ENCODE measurements around the gene CLASP1. TPM values are rescaled to one million over a fixed set of nuclear protein-coding genes. Genes with fewer than 3 reads are reported as not detected.

Gene CLASP1
- total RNA-seq, 2 experiments from 2014 or later = 33.8 to 72.4 TPM

GRCh38 chr2:121689356-121689755, 40.1 kb upstream of the CLASP1 start:
- intact Hi-C loops (cut with micrococcal nuclease; ENCODE audit: unreplicated experiment) = no loop called here
- H2AFZ ChIP-seq (ENCODE audit: low read length) = no peak overlapping the region
- TF ChIP-seq CTCF (conservative IDR thresholded peaks at IDR 0.05; ENCODE audit: low read length) = peak; percentile 34; the same call in 1 of the 2 replicates
- no peak for TF ChIP-seq EZH2phosphoT487 (IDR thresholded peaks at IDR 0.05; ENCODE audit: borderline replicate concordance, low read depth, low read length)
- no peak for DNase-seq (ENCODE audit: low spot score)
- CTCF ChIA-PET (ENCODE audit: unreplicated experiment) = no interaction called here
- no peak overlapping the region for H3K4me3 ChIP-seq (ENCODE audit: low read depth, low read length, poor library complexity, severe bottlenecking)
- no peak overlapping the region for H3K4me2 ChIP-seq (ENCODE audit: low read length)
- POLR2A ChIA-PET = interaction anchor here (0.6 to 1.2 kb wide), 3 partner anchors 18 to 258 kb away, joined by 3 read pairs; no protein-coding TSS in a partner anchor
- no peaks in the 10 kb centered on the region for H3K9me3 ChIP-seq (ENCODE audit: low read length)
- no peaks in the 10 kb centered on the region for H4K20me1 ChIP-seq (ENCODE audit: insufficient read depth, low read length)
- no TSS peak for BruUV-seq (replicated peaks)
- no peaks in the 10 kb centered on the region for H3K9me2 ChIP-seq (ENCODE audit: insufficient read depth, low read length)
- no peak overlapping the region for H3K27ac ChIP-seq (ENCODE audit: low read depth, low read length, poor library complexity, severe bottlenecking)
- H3K79me2 ChIP-seq (ENCODE audit: insufficient read depth, low read depth, low read length) = no peaks in the 10 kb centered on the region
- no peaks in the 10 kb centered on the region for H3K36me3 ChIP-seq (ENCODE audit: insufficient read depth, low read length)
- H3K4me1 ChIP-seq (ENCODE audit: insufficient read depth, low read length, poor library complexity, severe bottlenecking) = no peaks in the 10 kb centered on the region

GRCh38 chr2:121688820-121689219, 39.6 kb upstream of the CLASP1 start:
- DNase-seq (ENCODE audit: low spot score) = no peak
- intact Hi-C loops (cut with micrococcal nuclease; ENCODE audit: unreplicated experiment) = no loop called here
- Histone ChIP-seq H3K27ac (ENCODE audit: low read depth, low read length, poor library complexity, severe bottlenecking) (no peak overlapping the region), H3K4me3 (ENCODE audit: low read depth, low read length, poor library complexity, severe bottlenecking) (no peak overlapping the region), H3K4me1 (ENCODE audit: insufficient read depth, low read length, poor library complexity, severe bottlenecking) (no peaks in the 10 kb centered on the region), H3K4me2 (ENCODE audit: low read length) (no peak overlapping the region), H3K79me2 (ENCODE audit: insufficient read depth, low read depth, low read length) (no peaks in the 10 kb centered on the region), H2AFZ (ENCODE audit: low read length) (no peak overlapping the region), H4K20me1 (ENCODE audit: insufficient read depth, low read length) (no peaks in the 10 kb centered on the region), H3K9me2 (ENCODE audit: insufficient read depth, low read length) (no peaks in the 10 kb centered on the region), H3K9me3 (ENCODE audit: low read length) (0 out of 2 replicates have a peak, but pooled peaks cover under 1% of the 10 kb centered on the region), H3K36me3 (ENCODE audit: insufficient read depth, low read length) (no peaks in the 10 kb centered on the region)
- ChIA-PET POLR2A (interaction anchor here (0.6 to 1.3 kb wide), 3 partner anchors 10 to 257 kb away, joined by 3 read pairs; no protein-coding TSS in a partner anchor), CTCF (ENCODE audit: unreplicated experiment) (no interaction called here)
- BruUV-seq (replicated peaks) = no TSS peak
- TF ChIP-seq EZH2phosphoT487 (IDR thresholded peaks at IDR 0.05; ENCODE audit: borderline replicate concordance, low read depth, low read length) (no peak), CTCF (conservative IDR thresholded peaks at IDR 0.05; ENCODE audit: low read length) (no peak)

GRCh38 chr2:121686902-121687301, 37.6 kb upstream of the CLASP1 start:
- ChIA-PET POLR2A (no interaction called here), CTCF (ENCODE audit: unreplicated experiment) (no interaction called here)
- no peak for DNase-seq (ENCODE audit: low spot score)
- no peaks in the 10 kb centered on the region for H3K4me1 ChIP-seq (ENCODE audit: insufficient read depth, low read length, poor library complexity, severe bottlenecking)
- TF ChIP-seq EZH2phosphoT487 (IDR thresholded peaks at IDR 0.05; ENCODE audit: borderline replicate concordance, low read depth, low read length) (no peak), CTCF (conservative IDR thresholded peaks at IDR 0.05; ENCODE audit: low read length) (no peak)
- H3K4me3 ChIP-seq (ENCODE audit: low read depth, low read length, poor library complexity, severe bottlenecking) = no peak overlapping the region
- no peak overlapping the region for H3K4me2 ChIP-seq (ENCODE audit: low read length)
- intact Hi-C loops (cut with micrococcal nuclease; ENCODE audit: unreplicated experiment) = no loop called here
- peaks cover 18% of the 10 kb centered on the region for H3K9me3 ChIP-seq (ENCODE audit: low read length)
- no peak overlapping the region for H3K27ac ChIP-seq (ENCODE audit: low read depth, low read length, poor library complexity, severe bottlenecking)
- H4K20me1 ChIP-seq (ENCODE audit: insufficient read depth, low read length) = no peaks in the 10 kb centered on the region
- no TSS peak for BruUV-seq (replicated peaks)
- no peaks in the 10 kb centered on the region for H3K36me3 ChIP-seq (ENCODE audit: insufficient read depth, low read length)
- no peaks in the 10 kb centered on the region for H3K9me2 ChIP-seq (ENCODE audit: insufficient read depth, low read length)
- H3K79me2 ChIP-seq (ENCODE audit: insufficient read depth, low read depth, low read length) = no peaks in the 10 kb centered on the region
- no peak overlapping the region for H2AFZ ChIP-seq (ENCODE audit: low read length)
